Measurements from ENCODE around the gene HES2. TPM values are rescaled to one million over a fixed set of nuclear protein-coding genes. Genes with fewer than 3 reads are reported as not detected.
"Not testable (repeated sequence)": the region's sequence is repeated elsewhere in the genome, so short reads cannot be mapped to it uniquely, and the experiment has no call there.

Gene HES2
- polyA plus RNA-seq, 10 donors = 0.31 to 2.3 (median 0.92) TPM; not detected in 6

DNA sequence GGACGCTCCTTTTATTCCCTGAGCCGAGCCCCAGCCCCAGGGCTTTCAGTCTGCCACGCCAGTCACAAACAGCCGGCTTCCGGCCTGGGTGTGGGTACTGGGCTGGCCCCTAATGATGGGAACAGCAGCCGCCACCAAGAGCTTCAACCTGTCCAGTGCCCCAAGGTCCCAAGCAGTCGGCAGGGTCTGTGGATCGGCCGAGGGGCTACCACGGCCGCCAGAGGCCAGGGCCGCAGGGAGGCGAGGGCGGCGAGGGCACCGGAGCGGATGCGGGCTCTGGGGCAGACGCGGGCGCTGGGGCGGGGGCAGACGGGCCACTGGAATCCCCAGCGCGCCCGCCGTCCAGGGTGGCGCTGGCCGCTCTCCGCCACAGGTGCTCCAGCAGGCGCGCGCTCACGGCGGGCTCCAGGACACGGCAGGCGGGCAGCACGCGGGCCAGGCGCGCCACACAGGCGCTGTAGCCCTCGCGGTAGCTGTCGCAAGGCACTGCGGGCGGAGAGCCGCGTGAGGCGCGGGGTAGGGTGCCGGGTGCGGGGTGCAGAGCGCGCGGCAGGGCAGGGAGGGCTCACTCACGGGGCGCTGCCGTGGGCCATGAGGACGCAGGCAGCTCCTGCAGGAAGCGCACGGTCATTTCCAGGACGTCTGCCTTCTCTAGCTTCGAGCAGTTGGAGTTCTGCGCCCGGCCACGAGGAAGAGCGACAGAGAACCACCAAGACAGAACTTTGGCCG lies 887 bp downstream of the HES2 start:
- DNase-seq = no peak

DNA sequence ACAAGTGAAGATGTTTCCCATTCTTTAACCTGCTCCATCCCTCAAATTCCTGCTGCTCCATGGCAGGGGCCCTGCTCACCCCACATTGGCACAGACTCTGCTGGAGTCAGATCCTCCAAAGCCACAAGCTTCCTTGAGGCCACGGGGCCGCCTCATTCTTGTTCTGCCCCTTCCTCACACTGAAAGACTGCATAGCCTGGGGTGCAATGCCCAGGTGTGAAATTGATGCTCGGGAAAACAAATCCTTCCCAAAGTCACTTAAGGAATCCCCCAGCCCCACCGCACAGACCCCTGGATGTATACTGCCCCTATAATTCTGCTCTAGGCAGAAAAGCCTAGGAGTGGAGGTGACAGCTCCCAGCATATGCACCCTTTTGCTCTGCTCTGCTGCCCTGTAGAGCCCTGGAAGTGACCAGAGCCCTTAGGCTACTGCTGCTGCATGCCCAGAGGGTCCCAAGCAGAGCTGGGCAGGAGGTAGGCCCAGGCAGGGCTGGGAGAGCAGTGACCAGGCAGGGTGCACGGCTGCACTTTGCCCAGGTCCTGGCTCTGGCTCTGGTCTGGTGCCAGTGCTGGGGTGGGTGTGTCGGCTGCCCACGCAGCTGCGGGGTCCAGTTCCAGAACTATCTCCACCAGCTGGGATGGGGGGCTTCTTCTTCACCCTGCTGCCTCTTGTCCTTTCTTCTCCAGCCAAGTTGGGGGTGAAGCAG lies 1.6 kb downstream of the HES2 start:
- DNase-seq = no peak

DNA sequence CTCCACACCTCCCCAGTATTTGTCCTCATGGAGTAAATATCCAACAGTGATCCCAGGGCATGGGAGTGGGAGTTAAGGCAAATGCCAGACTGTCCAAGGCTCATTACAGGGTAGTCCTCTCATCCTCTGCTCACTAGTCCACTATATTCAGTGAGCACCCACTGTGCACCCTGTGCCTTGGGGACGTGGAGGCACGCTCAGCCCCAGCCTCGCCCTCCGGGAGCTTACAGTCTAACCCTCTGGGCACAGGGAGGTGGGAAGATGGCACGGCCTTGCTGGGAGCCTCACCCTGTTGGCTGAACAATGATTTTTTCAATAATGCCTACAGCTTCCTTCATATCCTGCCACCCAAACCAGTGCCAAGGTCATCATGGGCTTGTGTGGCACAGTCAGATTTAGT lies 2.8 kb downstream of the HES2 start:
- DNase-seq = no peak

DNA sequence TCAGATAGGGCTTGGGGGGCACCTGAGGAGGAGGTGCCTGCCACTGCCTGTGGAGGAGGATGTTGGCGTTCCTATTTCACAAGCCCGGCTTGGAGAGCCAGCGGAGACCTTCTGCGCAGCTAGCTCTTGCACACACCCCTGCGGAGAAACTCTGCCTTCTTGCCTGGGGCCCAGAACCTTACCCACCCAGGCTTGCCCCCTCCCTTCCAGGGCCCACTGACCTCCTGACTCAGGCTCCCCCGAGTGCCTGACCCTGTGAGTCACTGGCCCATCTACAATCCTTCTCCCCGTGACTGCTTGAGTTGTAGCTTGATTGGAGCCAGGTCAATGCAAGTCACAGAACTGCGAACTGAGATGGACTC lies 3.4 kb downstream of the HES2 start:
- no peak for DNase-seq

DNA sequence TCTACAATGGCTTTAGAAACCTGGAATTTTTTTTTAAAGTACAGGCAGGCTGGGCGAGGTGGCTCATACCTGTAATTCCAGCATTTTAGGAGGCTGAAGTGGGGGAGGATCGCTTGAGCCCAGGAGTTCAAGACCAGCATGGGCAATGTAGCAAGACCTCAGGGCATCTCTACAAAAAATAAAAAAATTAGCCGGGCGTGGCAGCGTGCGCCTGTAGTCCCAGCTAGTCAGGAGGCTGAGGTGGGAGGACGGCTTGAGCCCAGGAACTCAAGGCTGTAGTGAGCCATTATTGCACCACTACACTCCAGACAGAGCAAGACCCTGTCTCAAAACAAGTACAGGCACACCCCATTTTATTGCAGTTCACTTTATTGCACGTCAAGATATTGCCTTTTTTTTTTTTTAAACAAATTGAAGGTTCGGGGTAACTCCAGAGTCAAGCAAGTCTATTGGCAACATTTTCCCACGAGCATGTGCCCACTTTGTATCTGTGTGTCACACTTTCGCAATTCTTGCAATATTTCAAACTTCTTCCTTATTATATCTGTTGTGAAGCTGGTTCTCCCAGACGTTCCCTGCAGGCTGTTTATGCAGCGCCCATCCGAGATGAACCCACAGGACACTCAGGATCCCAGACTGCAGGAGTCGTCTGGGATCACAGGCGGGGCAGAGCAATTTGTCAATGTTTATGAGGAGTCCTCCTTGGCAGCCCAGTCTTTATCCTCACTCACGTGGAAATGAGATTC lies 4.7 kb downstream of the HES2 start:
- no peak for DNase-seq

DNA sequence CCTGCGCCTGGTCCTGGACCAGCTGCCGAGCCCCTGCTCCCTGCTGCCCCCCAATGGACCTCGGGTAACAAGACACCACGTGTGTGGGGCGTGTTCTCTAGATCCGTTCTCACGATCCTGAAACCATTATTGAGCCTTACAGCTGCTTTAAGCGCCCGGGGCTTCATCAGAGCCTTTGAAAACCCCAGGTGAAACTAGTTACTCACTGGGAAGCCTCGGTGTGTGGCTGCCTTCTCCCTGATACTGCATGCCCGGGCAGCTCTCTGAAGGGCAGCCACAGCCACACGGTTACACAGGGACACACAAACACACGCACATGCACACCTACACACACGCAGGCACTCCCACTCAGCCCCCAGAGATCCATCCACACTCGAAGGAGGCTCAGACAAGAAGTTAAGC lies 5.3 kb downstream of the HES2 start:
- DNase-seq = peak in 2 of 3 donors; percentile 4 to 30

DNA sequence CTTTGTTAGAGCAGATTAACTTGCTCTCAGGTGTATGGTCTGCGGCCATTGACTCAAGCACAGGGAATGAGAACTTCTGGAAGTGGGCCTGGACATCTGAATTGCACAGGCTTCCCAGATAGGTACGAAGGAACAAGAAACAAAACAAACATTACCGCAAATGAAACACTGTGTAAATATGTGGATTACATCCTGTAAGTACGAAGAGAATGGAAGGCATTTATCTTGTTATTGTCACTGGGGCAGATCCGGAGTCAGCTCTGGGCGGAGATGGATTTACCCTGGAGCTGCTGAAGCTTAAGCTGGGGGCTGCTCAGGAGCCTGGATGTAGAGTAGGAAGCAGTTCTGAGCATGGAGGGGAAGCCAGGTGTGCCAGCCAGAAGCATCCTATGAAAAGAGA lies 6.8 kb downstream of the HES2 start:
- DNase-seq = no peak

DNA sequence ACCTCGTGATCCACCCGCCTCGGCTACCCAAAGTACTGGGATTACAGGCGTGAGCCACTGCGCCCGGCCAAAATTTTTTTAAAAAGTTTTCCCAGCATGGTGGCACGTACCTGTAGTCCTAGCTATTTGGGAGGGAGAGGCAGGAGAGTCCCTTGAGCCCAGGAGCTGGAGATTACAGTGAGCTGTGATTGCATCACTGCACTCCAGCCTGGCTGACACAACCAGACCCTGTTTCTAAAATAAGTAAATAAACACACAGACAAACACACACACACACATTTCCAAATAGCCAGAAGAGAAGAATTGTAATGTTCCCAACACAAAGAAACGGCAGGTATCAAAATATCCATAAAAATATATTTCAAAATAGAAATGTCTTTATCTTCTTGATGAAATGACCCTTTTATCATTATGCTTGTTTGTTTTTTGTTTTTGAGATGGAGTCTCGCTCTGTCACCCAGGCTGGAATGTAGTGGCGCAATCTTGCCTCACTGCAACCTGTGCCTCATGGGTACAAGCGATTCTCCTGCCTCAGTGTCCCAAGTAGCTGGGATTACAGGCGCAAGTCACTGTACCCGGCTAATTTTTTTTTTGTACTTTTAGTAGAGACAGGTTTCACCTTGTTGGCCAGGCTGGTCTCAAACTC lies 9.3 kb downstream of the HES2 start:
- DNase-seq = no peak

DNA sequence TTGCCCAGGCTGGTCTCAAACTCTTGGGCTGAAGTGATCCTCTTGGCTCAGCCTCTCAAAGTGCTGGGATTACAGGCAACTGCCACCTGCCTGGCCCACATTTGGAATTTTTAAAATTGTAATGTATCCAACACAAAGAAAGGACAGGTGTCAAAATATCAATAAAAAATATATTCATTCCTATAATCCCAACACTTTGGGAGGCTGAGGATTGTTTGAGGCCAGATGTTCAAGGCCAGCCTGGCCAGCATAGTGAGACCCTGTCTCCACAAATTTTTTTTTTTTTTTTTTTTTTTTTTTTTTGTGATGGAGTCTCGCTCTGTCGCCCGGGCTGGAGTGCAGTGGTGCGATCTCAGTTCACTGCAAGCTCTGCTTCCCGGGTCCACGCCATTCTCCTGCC lies 10.0 kb downstream of the HES2 start:
- DNase-seq = no peak

DNA sequence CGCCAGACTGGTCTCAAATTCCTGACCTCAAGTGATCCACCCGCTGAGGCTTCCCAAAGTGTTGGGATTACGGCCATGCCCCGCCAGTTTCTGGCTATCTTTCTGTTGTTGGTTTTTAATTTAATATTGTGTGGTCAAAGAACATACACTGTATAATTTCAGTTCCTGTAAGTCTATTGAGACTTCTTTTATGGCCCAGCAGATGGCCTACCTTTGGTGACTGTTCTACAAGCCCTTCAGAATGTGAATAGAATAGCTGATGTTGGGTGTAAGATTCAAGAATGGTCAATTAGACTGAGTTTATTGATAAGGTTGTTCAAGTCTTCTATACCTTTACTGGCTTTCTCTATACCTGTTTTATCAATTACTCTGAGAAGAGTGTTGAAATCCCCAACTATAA lies 10.7 kb downstream of the HES2 start:
- no peak for DNase-seq

DNA sequence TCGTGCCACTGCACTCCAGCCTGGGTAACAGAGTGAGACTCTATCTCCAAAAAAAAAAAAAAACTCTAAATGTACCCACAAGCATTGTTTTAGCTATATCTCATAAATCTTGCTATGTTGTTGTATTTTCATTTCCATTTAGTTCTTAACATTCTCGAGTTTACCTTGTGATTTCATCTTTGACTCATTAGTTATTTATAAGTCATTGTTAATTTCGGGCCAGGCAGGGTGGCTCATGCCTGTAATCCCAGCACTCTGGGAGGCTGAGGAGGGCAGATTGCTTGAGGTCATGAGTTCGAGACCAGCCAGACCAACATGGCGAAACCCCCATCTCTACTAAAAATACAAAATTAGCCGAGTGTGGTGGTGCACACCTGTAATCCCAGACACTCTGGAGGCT lies 11.7 kb downstream of the HES2 start:
- no peak for DNase-seq

DNA sequence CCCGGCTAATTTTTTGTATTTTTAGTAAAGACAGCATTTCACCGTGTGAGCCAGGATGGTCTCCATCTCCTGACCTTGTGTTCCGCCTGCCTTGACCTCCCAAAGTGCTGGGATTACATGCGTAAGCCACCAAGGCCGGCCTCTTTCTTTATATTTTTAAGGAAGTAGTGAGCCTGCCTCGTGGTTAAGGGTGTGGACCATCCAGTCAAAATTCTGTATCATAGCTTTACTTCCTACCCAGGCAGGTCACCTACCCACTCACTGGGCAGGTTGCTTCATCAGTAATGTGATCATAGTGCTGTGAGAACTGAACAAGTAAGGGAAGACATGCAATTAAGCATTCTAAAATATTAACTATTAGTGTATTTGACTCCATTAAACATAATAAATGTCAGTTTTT lies 18.0 kb downstream of the HES2 start:
- DNase-seq = no peak

DNA sequence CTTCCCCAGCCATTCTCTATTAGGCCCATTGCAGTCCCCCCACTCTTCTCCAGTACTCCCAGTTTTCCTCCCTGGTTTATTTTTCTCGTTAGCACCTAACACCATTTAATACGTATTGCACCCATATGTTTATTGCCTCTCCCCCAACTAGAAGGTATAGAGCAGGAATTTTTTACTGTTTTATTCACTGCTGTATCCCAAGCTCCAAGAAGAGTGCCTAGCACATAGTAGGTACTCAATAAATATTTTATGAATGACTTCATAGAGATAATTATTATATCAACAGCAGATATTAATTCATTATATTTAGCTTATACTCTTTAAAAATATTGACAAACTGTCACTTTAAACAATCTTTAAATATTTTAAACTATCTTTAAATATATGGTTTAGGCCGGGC lies 20.4 kb downstream of the HES2 start:
- no peak for DNase-seq

DNA sequence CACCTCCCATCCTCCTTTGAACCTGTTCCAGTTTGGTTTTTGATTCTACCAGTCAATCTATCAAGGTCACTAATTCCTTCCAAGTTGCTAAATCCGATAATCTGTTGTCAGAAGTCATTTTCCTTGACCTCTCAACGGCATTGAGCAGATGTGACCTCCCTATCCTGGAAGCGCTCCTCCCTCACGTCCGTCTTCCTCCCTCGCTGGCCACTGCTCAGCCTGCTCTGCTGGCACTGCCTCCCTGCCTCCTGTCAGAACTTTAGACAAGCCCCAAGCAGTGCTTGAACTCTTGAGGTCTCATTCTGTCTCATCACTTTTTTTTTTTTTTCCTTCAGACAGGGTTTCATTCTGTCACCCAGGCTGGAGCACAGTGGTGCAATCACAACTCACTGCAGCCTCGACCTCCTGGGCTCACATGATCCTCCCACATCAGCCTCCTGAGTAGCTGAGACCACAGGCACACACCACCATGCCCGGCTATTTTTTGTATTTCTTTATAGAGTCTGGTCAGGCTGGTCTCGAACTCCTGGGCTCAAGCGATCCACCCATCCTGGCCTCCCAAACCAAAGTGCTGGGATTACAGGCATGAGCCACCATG lies 21.8 kb downstream of the HES2 start:
- DNase-seq = no peak

DNA sequence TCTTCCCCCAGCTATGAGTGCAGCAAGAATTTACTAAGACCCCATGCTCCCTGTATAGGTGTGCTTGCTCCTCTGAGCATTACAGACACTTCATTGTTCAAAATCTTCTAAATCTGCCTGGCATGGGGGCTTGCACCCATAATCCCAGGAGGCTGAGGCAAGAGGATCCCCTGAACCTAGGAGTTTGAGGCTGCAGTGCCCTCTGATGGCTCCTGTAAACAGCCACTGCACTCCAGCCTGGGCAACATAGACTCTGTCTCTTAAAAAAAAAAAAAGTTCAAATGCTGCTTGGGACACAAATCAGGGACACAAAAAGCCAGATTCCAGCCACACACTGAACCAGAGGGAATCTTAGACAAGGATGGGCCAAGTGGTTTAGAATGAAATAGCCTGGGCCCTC lies 22.7 kb downstream of the HES2 start:
- DNase-seq = no peak

DNA sequence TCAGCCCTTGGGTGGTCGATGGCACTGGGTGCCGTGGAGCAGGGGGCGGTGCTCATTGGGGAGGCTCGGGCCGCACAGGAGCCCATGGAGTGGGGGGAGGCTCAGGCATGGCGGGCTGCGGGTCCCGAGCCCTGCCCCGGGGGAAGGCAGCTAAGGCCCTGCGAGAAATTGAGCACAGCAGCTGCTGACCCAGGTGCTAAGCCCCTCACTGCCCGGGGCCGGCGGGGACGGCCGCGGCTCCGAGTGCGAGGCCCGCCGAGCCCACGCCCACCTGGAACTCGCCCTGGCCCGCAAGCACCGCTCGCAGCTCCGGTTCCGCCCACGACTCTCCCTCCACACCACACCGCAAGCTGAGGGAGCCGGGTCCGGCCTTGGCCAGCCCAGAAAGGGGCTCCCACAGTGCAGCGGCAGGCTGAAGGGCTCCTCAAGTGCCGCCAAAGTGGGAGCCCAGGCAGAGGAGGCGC lies 23.9 kb downstream of the HES2 start:
- not testable (repeated sequence) for DNase-seq

DNA sequence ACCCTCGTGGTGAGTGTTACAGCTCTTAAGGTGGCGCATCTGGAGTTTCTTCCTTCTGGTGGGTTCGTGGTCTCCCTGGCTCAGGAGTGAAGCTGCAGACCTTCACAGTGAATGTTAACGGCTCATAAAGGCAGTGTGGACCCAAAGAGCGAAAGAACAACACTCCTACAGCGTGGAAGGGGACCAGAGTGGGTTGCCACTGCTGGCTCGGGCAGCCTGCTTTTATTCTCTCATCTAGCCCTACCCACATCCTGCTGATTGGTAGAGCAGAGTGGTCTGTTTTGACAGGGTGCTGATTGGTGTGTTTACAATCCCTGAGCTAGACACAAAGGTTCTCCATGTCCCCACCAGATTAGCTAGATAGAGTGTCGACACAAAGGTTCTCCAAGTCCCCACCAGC lies 24.6 kb downstream of the HES2 start:
- DNase-seq = not testable (repeated sequence)

DNA sequence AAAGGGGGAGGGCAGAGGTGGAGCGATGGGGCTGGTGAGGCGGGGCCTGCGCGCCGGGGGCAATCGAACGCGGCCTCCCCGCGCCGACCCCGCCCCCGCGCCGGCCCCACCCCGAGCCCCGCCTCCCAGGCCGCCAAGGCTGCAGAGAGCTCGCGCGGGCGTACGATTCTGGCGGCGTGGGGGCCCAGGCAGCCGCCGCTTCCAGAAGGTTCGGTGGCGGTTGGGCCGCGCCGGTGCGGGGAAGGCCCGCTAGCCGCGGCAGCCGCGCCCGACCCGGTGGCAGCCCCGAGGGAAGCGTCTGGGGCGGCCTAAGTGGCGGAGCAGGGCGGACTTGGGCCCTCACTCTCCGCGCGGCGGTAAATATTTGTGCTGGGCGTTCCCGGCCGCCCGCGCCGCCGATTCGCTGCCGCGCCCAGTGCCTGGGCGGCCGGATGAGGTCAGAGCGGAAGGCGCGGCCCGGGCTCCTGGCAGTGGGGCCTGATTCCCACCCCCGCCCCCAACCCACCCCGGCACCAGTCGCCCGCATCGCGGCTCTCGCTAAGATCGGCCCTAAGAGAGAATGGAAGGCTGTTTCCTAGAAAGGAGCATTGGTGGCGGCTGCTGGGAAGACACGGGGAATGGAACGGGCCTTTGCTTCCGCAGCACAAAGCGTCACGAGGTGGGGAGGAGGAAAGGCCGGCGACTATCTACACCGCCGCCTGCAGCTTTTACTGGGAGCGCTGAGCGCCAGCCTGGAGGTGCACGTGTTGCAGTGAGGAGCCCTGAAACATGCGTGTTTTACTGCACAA lies 26.1 kb downstream of the HES2 start, which contains the start of gene ACOT7:
ACOT7 (minus strand) TSS at position 368 of the 788 bp plus-strand sequence. CDS start 368 bp downstream, outside the sequence.
- DNase-seq = peak; percentile 87 to 98 (median 93)

DNA sequence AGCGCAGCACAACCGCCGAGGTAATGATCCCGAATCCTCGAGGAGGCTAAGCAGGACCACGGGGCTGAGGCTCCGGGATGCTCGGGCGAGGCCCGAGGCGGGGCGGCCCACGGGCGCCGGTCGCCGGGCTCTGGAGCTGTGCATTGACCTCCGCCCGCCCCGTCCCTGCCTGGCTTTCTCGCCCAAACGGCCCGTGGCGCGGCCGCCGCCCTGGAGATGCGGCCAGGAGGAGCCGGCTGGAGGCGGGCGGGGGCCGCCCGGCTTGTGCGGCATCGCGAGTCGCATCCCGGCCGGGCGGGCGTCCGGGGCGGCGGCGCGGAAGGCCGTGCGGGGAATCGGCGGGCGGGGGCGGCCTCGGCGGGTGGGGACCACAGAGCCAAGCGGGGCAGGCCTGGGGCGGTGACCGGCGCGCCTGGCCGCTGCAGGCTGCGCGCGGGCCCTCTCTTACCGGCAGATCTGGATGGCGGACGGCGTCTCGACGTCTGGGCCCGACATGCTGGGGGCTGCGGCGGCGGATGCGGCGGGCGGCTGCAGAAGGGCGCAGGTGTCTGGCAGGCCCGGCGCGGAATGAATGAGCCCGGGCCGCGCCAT lies 26.8 kb downstream of the HES2 start:
- DNase-seq = no peak
